ENCODE data around the gene ITGA2B.
"Not testable (repeated sequence)": the region's sequence is repeated elsewhere in the genome, so short reads cannot be mapped to it uniquely, and the experiment has no call there.

ITGA2B gene

GRCh38 chr17:44389281-44389680 lies at the start of gene ITGA2B:
TSS of gene ITGA2B (minus strand) at chr17:44389649. CDS start at chr17:44389473, 176 bp downstream.
- no peak for DNase-seq

- no peak for DNase-seq
Observed at GRCh38 chr17:44439168-44439567, 49.7 kb upstream of the ITGA2B start.

GRCh38 chr17:44438636-44439035 lies 49.2 kb upstream of the ITGA2B start:
- DNase-seq, result no peak

GRCh38 chr17:44436336-44436735 lies 46.9 kb upstream of the ITGA2B start:
- DNase-seq, result no peak

- DNase-seq, result no peak
Observed at GRCh38 chr17:44432254-44433157, 43.1 kb upstream of the ITGA2B start.

- no peak for DNase-seq
Observed at GRCh38 chr17:44424828-44425461, 35.5 kb upstream of the ITGA2B start.

GRCh38 chr17:44417553-44417952 lies 28.1 kb upstream of the ITGA2B start:
- DNase-seq, result no peak

GRCh38 chr17:44416558-44417289 lies 27.3 kb upstream of the ITGA2B start:
- DNase-seq, result no peak

- no peak for DNase-seq
Observed at GRCh38 chr17:44414394-44415155, 25.1 kb upstream of the ITGA2B start.

- no peak for DNase-seq
Observed at GRCh38 chr17:44409309-44410028, 20.0 kb upstream of the ITGA2B start.

- DNase-seq, result no peak
Observed at GRCh38 chr17:44408786-44409185, 19.3 kb upstream of the ITGA2B start.

- DNase-seq, result no peak
Observed at GRCh38 chr17:44402564-44403172, 13.2 kb upstream of the ITGA2B start.

- no peak for DNase-seq
Observed at GRCh38 chr17:44400226-44400847, 10.9 kb upstream of the ITGA2B start.

GRCh38 chr17:44398692-44399691 lies 9.5 kb upstream of the ITGA2B start:
- no peak for DNase-seq

- no peak for DNase-seq
Observed at GRCh38 chr17:44397479-44398440, 8.3 kb upstream of the ITGA2B start.

GRCh38 chr17:44396946-44397345 lies 7.5 kb upstream of the ITGA2B start:
- DNase-seq, result no peak

- DNase-seq, result no peak
Observed at GRCh38 chr17:44394833-44395232, 5.4 kb upstream of the ITGA2B start.

- not testable (repeated sequence) for DNase-seq
Observed at GRCh38 chr17:44394112-44394511, 4.7 kb upstream of the ITGA2B start.
